HepG2 (cell line): Measurements from ENCODE around the gene CASTOR1. TPM values are rescaled to one million over a fixed set of nuclear protein-coding genes. Genes with fewer than 3 reads are reported as not detected.

Experiments
- EHMT2 ChIP-seq: fragments of 200-600 bp; sonication (generic); IDR thresholded peaks from 2 replicates; pipeline ENCODE4 v1.7.0; 2017; ENCODE audit warnings: antibody characterized with exemption, low read depth, low read length, borderline replicate concordance
- GZF1 ChIP-seq: sonication (generic); formaldehyde crosslinking; IDR thresholded peaks from 2 replicates; pipeline ENCODE4 v1.5.1; 2020; ENCODE audit warnings: mild to moderate bottlenecking, missing genetic modification reagents
- LCORL ChIP-seq, 2 experiments: fragments of 450-650 bp in 1 of 2; sonication (generic) in 1 of 2; formaldehyde crosslinking in 1 of 2; IDR thresholded peaks; 2 replicates each; pipeline versions ENCODE4 v1.5.0 to v1.6.1; 2017 to 2020; ENCODE audit warnings: antibody characterized with exemption in 1 of 2, missing genetic modification reagents in 1 of 2
- RBM39 ChIP-seq: fragments of 200-400 bp; formaldehyde crosslinking; IDR thresholded peaks from one replicate; pipeline ENCODE4 v1.6.1; 2018; ENCODE audit warnings: antibody characterized with exemption, mild to moderate bottlenecking, low read depth, low read length; ENCODE audit not compliant: poor library complexity, severe bottlenecking
- RXRA ChIP-seq: sonication (generic); formaldehyde crosslinking; IDR thresholded peaks from 2 replicates; pipeline ENCODE4 v1.5.1; 2020; ENCODE audit warnings: missing genetic modification reagents
- SP5 ChIP-seq: IDR thresholded peaks from 2 replicates; pipeline ENCODE4 v1.6.1; 2016; ENCODE audit warnings: low read depth, borderline replicate concordance
- TEAD3 ChIP-seq: optimal IDR thresholded peaks from 2 replicates; pipeline ENCODE3; 2016; ENCODE audit warnings: borderline replicate concordance
- ZNF143 ChIP-seq: sonication (generic); formaldehyde crosslinking; IDR thresholded peaks from 2 replicates; pipeline ENCODE4 v1.4.0; 2020; ENCODE audit warnings: missing genetic modification reagents
- ZNF160 ChIP-seq: sonication (generic); formaldehyde crosslinking; IDR thresholded peaks from 2 replicates; pipeline ENCODE4 v1.8.0; 2022; ENCODE audit warnings: mild to moderate bottlenecking, inconsistent platforms, missing genetic modification reagents
- ZNF530 ChIP-seq: sonication (generic); formaldehyde crosslinking; IDR thresholded peaks from 2 replicates; pipeline ENCODE4 v1.5.0; 2020; ENCODE audit warnings: low read depth, mild to moderate bottlenecking, missing genetic modification reagents
- polyA plus RNA-seq, 8 experiments: library from polyadenylated mRNA; depleted of rRNA in 3 of 8; stranded (reverse) in 7 of 8; unstranded in 1 of 8; fragments of >200 nt; fragmentation: Illumina TruSeq in 4 of 8; extraction: Trizol in 4 of 8; gene quantifications; 2 replicates each; pipeline versions ENCODE4 v1.2.1 to v1.2.3, GENCODE V29; 2011 to 2016; ENCODE audit warnings: low read depth in 4 of 8, missing spikeins in 1 of 8, mixed read lengths in 1 of 8; ENCODE audit not compliant: insufficient read depth in 1 of 8
- total RNA-seq, 5 experiments: library from RNA; depleted of rRNA; stranded (reverse); fragments of >200 nt; fragmentation: Illumina TruSeq; extraction: Trizol; gene quantifications; 2 replicates each; pipeline ENCODE4 v1.2.3, GENCODE V29; 2016; ENCODE audit warnings: low read depth in 1 of 5
- TF ChIP-seq, protein P1 (sequence below): sonication (generic); formaldehyde crosslinking; IDR thresholded peaks from 2 replicates; pipeline ENCODE4 v1.5.1; 2020; ENCODE audit warnings: missing genetic modification reagents, mild to moderate bottlenecking, borderline replicate concordance
- TF ChIP-seq, protein P2 (sequence below): sonication (generic); formaldehyde crosslinking; IDR thresholded peaks from 2 replicates; pipeline ENCODE4 v1.5.0; 2020; ENCODE audit warnings: missing genetic modification reagents
- TF ChIP-seq, protein P3 (sequence below): sonication (generic); formaldehyde crosslinking; IDR thresholded peaks from 2 replicates; pipeline ENCODE4 v1.4.0; 2020; ENCODE audit warnings: mild to moderate bottlenecking, missing genetic modification reagents
- TF ChIP-seq, protein P4 (sequence below): sonication (generic); formaldehyde crosslinking; IDR thresholded peaks from 2 replicates; pipeline ENCODE4 v1.5.1; 2020; ENCODE audit warnings: missing genetic modification reagents, mild to moderate bottlenecking, borderline replicate concordance
- TF ChIP-seq, protein P5 (sequence below): sonication (generic); formaldehyde crosslinking; IDR thresholded peaks from 2 replicates; pipeline ENCODE4 v1.4.0; 2020; ENCODE audit warnings: missing genetic modification reagents

Gene CASTOR1
- total and polyA plus RNA-seq, 2 of the 13 experiments (the other 11 are each of a cell fraction or from before 2014, with no cell fraction given) = 2.6 to 4.4 TPM

DNA sequence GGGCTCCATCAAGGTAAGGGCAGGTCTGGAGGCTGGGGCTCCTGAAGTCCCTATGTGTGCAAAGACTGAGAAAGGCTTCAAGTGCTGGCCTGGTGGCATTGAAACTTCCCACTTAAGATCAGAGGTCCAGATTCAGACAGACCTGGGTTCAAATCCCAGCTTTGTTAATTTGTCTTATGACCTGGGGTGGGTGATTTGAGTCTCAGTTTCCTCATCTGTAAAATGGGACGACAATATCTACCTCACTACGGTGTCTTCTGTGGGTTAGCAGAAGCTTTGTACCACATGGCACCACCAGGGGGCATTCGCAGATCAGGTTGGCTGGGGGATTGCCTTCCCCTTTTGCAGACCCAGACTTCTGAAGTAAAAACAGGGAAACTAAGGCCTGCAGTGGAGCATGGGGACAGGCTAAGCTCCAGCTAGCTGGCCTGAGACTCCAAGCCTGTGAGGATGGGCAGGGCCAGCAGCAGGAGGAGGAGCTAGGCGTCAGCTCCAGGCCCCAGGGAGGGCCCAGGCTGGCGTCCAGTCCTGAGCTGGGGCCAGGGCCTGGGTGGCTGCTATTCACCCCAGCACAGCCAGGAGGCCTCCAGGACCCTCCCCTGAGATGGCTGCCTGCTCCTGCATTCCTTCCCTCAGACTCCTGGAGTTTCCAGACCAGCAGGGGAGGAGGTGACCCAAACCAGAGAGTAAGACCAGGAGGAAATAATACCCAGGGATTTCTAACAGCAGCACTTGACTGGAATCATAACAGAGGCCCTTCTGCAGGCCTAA is 1.5 kb downstream of the CASTOR1 start (continued):
- TF ChIP-seq, protein P1, sequence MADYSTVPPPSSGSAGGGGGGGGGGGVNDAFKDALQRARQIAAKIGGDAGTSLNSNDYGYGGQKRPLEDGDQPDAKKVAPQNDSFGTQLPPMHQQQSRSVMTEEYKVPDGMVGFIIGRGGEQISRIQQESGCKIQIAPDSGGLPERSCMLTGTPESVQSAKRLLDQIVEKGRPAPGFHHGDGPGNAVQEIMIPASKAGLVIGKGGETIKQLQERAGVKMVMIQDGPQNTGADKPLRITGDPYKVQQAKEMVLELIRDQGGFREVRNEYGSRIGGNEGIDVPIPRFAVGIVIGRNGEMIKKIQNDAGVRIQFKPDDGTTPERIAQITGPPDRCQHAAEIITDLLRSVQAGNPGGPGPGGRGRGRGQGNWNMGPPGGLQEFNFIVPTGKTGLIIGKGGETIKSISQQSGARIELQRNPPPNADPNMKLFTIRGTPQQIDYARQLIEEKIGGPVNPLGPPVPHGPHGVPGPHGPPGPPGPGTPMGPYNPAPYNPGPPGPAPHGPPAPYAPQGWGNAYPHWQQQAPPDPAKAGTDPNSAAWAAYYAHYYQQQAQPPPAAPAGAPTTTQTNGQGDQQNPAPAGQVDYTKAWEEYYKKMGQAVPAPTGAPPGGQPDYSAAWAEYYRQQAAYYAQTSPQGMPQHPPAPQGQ (CRISPR knock-in tag) = no peak
- TF ChIP-seq RXRA (no peak; the same call in 1 of the 2 replicates), GZF1 (no peak), ZNF160 (CRISPR knock-in tag) (0 out of 2 replicates have a peak, but pooled peaks have one; percentile 48), RBM39 (peak; percentile 32), LCORL (IDR thresholded peaks at IDR 0.05) (no peak), LCORL (CRISPR knock-in tag; IDR thresholded peaks at IDR 0.05) (peak; percentile 35; the same call in 1 of the 2 replicates), TEAD3 (CRISPR knock-in tag) (peak; percentile 85), SP5 (CRISPR knock-in tag) (0 out of 2 replicates have a peak, but pooled peaks have one; percentile 15), ZNF530 (CRISPR knock-in tag) (no peak), ZNF143 (CRISPR knock-in tag) (no peak), EHMT2 (no peak)
- TF ChIP-seq, protein P2, sequence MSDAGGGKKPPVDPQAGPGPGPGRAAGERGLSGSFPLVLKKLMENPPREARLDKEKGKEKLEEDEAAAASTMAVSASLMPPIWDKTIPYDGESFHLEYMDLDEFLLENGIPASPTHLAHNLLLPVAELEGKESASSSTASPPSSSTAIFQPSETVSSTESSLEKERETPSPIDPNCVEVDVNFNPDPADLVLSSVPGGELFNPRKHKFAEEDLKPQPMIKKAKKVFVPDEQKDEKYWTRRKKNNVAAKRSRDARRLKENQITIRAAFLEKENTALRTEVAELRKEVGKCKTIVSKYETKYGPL (CRISPR knock-in tag) = no peak
- TF ChIP-seq, protein P3, sequence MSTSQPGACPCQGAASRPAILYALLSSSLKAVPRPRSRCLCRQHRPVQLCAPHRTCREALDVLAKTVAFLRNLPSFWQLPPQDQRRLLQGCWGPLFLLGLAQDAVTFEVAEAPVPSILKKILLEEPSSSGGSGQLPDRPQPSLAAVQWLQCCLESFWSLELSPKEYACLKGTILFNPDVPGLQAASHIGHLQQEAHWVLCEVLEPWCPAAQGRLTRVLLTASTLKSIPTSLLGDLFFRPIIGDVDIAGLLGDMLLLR (CRISPR knock-in tag) = no peak
- TF ChIP-seq, protein P4, sequence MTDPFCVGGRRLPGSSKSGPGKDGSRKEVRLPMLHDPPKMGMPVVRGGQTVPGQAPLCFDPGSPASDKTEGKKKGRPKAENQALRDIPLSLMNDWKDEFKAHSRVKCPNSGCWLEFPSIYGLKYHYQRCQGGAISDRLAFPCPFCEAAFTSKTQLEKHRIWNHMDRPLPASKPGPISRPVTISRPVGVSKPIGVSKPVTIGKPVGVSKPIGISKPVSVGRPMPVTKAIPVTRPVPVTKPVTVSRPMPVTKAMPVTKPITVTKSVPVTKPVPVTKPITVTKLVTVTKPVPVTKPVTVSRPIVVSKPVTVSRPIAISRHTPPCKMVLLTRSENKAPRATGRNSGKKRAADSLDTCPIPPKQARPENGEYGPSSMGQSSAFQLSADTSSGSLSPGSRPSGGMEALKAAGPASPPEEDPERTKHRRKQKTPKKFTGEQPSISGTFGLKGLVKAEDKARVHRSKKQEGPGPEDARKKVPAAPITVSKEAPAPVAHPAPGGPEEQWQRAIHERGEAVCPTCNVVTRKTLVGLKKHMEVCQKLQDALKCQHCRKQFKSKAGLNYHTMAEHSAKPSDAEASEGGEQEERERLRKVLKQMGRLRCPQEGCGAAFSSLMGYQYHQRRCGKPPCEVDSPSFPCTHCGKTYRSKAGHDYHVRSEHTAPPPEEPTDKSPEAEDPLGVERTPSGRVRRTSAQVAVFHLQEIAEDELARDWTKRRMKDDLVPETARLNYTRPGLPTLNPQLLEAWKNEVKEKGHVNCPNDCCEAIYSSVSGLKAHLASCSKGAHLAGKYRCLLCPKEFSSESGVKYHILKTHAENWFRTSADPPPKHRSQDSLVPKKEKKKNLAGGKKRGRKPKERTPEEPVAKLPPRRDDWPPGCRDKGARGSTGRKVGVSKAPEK (CRISPR knock-in tag) = no peak
- TF ChIP-seq, protein P5, sequence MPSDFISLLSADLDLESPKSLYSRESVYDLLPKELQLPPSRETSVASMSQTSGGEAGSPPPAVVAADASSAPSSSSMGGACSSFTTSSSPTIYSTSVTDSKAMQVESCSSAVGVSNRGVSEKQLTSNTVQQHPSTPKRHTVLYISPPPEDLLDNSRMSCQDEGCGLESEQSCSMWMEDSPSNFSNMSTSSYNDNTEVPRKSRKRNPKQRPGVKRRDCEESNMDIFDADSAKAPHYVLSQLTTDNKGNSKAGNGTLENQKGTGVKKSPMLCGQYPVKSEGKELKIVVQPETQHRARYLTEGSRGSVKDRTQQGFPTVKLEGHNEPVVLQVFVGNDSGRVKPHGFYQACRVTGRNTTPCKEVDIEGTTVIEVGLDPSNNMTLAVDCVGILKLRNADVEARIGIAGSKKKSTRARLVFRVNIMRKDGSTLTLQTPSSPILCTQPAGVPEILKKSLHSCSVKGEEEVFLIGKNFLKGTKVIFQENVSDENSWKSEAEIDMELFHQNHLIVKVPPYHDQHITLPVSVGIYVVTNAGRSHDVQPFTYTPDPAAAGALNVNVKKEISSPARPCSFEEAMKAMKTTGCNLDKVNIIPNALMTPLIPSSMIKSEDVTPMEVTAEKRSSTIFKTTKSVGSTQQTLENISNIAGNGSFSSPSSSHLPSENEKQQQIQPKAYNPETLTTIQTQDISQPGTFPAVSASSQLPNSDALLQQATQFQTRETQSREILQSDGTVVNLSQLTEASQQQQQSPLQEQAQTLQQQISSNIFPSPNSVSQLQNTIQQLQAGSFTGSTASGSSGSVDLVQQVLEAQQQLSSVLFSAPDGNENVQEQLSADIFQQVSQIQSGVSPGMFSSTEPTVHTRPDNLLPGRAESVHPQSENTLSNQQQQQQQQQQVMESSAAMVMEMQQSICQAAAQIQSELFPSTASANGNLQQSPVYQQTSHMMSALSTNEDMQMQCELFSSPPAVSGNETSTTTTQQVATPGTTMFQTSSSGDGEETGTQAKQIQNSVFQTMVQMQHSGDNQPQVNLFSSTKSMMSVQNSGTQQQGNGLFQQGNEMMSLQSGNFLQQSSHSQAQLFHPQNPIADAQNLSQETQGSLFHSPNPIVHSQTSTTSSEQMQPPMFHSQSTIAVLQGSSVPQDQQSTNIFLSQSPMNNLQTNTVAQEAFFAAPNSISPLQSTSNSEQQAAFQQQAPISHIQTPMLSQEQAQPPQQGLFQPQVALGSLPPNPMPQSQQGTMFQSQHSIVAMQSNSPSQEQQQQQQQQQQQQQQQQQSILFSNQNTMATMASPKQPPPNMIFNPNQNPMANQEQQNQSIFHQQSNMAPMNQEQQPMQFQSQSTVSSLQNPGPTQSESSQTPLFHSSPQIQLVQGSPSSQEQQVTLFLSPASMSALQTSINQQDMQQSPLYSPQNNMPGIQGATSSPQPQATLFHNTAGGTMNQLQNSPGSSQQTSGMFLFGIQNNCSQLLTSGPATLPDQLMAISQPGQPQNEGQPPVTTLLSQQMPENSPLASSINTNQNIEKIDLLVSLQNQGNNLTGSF (CRISPR knock-in tag) = no peak
